GM18526 (cell line): ENCODE measurements around the gene KCNAB2.

ENCODE experiments used
- POLR2A ChIP-seq: IDR thresholded peaks from 3 replicates; pipeline ENCODE4 v1.6.1; 2011; ENCODE audit not compliant: insufficient read length; ENCODE audit errors: extremely low read depth

The KCNAB2 gene

GRCh38 chr1:6037338-6037762, 8.3 kb upstream of the KCNAB2 start:
- no peak for TF ChIP-seq POLR2A

DNA sequence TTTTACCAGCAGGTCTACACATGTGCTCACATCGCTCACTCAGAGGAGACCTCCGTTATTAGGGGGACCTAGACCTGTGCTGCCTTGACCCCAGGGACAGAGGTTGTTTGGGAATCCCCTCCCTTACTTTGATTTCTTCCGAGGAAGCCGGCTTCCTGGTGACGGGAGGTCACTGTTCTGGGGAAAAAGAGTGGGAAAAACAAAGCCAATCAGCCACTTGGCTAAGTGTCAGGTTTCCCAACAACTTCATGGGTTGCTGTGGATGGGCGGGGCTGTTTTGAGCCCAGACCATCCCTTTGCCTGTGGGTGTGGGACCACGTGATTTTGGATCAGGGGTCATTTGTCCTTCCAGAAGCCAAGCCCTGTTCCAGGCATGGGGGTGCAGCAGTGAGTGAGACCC, 7.1 kb upstream of the KCNAB2 start:
- TF ChIP-seq POLR2A = no peak

- no peak for TF ChIP-seq POLR2A
Measured at GRCh38 chr1:6039031-6039430, 6.7 kb upstream of the KCNAB2 start.

GRCh38 chr1:6040444-6040843, 5.2 kb upstream of the KCNAB2 start:
- TF ChIP-seq POLR2A = no peak

- no peak for TF ChIP-seq POLR2A
Measured at GRCh38 chr1:6040861-6041415, 4.8 kb upstream of the KCNAB2 start.

GRCh38 chr1:6041432-6042062, 4.1 kb upstream of the KCNAB2 start:
- TF ChIP-seq POLR2A = no peak

GRCh38 chr1:6043561-6043960, 2.1 kb upstream of the KCNAB2 start:
- TF ChIP-seq POLR2A = no peak

DNA sequence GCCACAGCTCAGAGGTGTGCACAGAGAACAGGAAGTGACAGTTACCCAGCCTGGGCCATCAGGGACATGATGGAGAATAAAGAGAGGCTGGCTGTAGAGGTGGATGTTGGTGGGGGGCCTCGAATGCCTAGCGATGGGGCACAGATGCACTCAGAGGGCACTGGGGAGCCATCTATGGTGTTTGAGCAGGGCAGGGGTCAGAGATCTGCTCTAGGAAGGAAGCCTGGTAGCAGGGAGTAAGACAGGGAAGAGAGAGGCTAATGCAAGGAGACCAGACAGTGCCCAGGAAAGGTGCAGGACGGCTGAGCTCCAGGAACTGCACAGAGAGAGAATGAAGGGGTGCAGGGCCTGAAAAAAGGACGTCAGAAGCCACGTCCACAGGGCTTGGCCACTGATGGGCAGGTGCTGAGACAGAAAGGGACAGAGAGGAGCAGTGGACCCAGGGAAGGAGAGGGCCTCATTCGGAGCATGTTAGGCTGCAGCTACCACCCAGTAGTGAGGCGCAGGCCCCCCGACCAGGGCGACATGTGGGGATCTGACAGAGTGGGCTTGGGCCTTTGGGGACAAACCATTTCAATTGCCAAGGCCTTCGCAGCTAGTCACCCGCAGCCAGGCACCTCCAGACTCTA, 1.1 kb upstream of the KCNAB2 start:
- no peak for TF ChIP-seq POLR2A

DNA sequence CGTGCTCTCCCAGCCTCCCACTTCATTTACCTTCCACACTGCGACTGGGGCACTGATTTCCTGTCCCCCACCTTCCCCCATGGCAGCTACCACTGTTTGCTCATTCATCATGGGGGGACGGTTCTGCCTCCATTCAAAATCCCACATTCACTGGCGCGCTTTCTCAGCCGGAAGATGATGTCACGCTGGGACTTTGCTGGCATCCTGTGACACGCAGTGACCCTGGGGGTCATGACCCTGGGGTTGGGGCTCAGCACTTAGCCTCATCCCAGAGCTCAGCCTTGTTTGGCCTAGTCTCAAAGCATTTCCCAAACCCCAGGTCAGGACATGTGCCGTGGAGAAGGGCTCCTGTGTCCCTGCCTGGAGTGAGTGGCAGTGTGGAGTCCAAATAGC, 582 bp upstream of the KCNAB2 start:
- no peak for TF ChIP-seq POLR2A

DNA sequence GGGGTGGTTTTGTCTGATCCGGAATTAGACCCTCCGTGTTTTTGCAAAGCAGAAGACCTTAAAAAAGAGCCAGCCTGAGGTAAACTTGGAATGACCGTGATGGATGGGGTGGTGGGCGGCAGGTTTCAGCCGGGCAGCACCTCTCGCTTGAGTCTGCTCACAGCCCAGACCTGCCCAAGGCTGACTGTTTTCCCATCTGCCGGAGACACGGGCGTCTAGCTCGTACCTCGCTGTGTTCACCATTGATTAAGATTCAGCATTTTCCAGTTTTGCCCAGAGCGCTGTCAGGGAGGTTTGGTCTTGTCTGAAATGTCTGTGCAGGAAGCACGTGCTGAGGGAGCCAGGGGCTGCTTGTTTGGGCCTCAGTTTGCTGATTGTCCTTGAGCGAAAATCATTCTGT, 591 bp downstream of the KCNAB2 start:
- no peak for TF ChIP-seq POLR2A

DNA sequence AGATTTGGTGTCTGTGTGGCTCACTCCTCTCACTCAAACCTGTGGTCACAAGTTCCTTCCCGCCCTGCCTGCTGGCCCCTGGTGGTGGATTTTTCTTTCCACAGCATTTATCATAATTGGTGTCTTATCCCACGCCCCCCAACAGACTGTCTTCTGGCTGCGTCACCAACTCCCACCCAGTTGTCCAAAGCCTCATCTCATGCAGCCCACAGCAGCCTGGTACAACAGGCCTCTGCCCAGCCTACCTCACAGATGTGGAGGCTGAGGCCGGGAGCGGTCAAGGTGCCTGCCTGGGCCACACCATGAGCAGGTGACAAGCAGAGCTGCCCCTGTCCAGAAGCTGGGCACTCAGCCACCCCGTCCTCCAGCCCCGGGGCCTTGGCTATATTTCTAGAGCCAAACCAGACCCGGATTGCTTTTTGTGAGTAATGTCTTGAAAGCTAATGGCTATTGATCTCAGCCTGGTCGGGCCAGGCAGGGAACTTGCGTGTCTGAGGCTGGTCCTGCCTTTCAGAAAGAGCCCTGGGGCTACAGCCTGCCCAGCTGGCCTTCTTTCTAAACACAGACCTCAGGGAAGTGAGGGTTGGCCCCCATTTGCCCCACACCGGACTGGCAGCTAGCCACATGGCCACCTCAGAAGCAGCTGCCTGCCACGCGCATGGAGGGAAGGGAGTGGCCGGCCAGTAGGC, 2.6 kb downstream of the KCNAB2 start:
- no peak for TF ChIP-seq POLR2A

DNA sequence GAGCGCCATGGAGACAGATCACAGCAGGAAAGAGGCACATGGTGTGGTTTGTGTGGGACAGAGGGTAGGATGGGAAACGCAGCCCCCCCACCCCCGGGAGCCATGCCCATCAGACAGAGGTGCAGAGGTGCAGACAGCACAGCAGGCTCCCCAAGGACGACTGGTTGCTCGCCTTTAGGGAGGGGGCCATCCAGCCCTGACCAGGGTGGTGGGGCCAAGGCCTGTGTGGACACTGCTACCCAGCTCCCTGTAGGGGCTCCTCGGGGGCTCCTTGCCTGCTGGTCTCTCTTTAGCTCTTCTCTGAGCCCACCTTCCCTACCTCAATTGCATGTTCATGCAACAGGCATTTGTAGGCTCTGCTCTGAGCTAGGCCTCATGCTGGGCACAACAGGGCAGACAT, 3.7 kb downstream of the KCNAB2 start:
- TF ChIP-seq POLR2A = no peak

DNA sequence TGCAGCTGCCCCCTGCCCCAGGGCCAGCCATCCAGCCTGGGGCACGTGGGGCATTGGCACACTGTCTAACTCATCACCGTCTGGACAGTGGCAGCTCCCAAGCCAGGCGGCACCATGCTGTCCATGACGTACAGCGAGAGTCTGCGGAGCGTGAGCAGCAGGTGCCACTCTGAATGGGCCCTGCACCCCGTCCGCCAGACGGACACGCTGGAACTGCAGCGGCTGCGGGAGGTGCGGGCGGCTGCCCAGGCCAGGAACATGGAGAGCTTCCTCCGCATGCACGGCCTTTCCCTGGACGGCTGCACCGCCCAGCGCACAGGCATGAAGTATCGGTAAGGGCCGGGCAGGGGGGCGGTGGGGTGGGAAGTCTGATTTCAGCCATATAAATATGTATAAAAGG, 5.7 kb downstream of the KCNAB2 start:
- no peak for TF ChIP-seq POLR2A

GRCh38 chr1:6052543-6053205, 7.0 kb downstream of the KCNAB2 start:
- TF ChIP-seq POLR2A = no peak

DNA sequence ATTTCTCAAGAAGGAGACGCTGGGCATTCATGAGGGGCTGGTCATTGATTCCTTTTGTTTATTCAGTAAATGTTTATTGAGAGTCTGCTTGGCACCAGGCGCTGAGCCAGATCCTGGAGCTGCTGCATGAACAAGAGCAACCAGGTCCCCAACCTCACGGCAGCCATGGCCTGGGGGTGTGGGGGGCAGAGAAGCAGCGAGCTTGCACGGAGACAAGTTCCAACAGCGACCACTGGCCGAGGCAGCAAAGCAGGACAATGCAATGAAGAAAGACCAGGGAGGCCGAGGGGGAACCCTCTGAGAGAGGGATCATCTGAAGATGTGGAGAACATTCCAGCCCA, 7.5 kb downstream of the KCNAB2 start:
- TF ChIP-seq POLR2A = no peak

DNA sequence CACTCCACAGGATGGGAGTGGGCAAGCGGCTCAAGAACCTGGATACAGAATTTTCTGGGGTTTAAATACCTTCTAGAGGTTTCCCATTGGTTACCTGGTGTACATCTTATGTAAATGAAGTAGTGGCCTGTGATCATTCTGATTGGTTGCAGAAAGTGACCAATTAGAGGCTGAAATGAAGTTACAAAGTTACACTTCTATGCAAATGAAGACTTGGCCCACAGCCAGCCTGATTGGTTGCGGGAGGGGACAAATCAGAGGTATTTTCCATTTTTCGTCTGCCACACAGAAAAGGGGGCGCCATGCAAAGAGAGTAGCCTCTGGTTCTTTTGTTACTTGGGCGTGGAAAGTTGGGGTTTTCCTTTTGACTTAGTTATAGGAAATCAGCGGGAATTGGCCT, 8.9 kb downstream of the KCNAB2 start:
- no peak for TF ChIP-seq POLR2A

DNA sequence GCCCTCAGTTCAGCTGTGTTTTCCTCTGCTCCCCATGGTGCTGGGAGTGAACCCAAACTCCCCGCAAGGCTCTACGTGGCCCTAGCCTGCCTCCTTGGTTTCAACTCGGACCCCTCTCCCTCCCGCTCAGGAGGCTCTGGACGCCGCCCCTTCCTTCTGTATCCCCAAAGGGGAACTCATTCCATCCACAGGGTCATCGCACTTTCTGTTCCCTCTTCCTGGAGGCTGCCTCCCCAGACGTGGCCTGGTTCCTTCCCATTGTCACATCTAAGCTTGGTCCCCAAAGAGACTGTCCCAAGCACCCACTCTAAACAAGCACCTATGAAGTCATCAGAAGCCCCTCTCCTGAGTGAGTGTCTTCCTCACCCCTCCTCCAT, 10.9 kb downstream of the KCNAB2 start:
- no peak for TF ChIP-seq POLR2A
